Forelimb muscle (tissue), 1 donor: ENCODE results near the gene OLR1. TPM values are rescaled to one million over a fixed set of nuclear protein-coding genes. Genes with fewer than 3 reads are reported as not detected.

ENCODE experiments used
- DNase-seq: peaks from one replicate; pipeline ENCODE4 v3.0.0-alpha.2; 2013; ENCODE audit warnings: low read depth
- polyA plus RNA-seq: library from polyadenylated mRNA; unstranded; fragments of 120-200 nt; gene quantifications from one replicate; pipeline ENCODE4 v1.2.1, GENCODE V29; 2013; ENCODE audit not compliant: insufficient read length

OLR1 gene
- polyA plus RNA-seq, 1 donor: 0.76 TPM

- no peak for DNase-seq
Measured at GRCh38 chr12:10153271-10154144, 18.4 kb downstream of the OLR1 start.

- no peak for DNase-seq
Measured at GRCh38 chr12:10151621-10152020, 20.3 kb downstream of the OLR1 start.

GRCh38 chr12:10147714-10148403, 24.1 kb downstream of the OLR1 start:
- no peak for DNase-seq

- no peak for DNase-seq
Measured at GRCh38 chr12:10142976-10143589, 28.8 kb downstream of the OLR1 start.

GRCh38 chr12:10140001-10140400, 31.9 kb downstream of the OLR1 start:
- no peak for DNase-seq

GRCh38 chr12:10136637-10137205, 35.2 kb downstream of the OLR1 start:
- no peak for DNase-seq

GRCh38 chr12:10135126-10135525, 36.8 kb downstream of the OLR1 start:
- no peak for DNase-seq

- no peak for DNase-seq
Measured at GRCh38 chr12:10132850-10133370, 39.0 kb downstream of the OLR1 start.

GRCh38 chr12:10131111-10131690, 40.7 kb downstream of the OLR1 start:
- DNase-seq: no peak

- DNase-seq: no peak
Measured at GRCh38 chr12:10130042-10130441, 41.9 kb downstream of the OLR1 start, which contains the start of gene CLEC7A. Gene CLEC7A, minus strand, starts transcription at chr12:10130199. Its CDS starts 117 bp downstream, at chr12:10130082.

GRCh38 chr12:10128687-10129086, 43.2 kb downstream of the OLR1 start:
- DNase-seq: peak; percentile 20

- DNase-seq: no peak
Measured at GRCh38 chr12:10126413-10126812, 45.5 kb downstream of the OLR1 start.

- no peak for DNase-seq
Measured at GRCh38 chr12:10122689-10123088, 49.2 kb downstream of the OLR1 start.

- no peak for DNase-seq
Measured at GRCh38 chr12:10121278-10121677, 50.7 kb downstream of the OLR1 start.

GRCh38 chr12:10119066-10119465, 52.9 kb downstream of the OLR1 start:
- DNase-seq: no peak

GRCh38 chr12:10115890-10116289, 56.0 kb downstream of the OLR1 start:
- no peak for DNase-seq

- DNase-seq: no peak
Measured at GRCh38 chr12:10115311-10115710, 56.6 kb downstream of the OLR1 start.

GRCh38 chr12:10113920-10114319, 58.0 kb downstream of the OLR1 start:
- DNase-seq: no peak

GRCh38 chr12:10113075-10113474, 58.9 kb downstream of the OLR1 start:
- DNase-seq: no peak

- DNase-seq: no peak
Measured at GRCh38 chr12:10111451-10111850, 60.5 kb downstream of the OLR1 start.

- no peak for DNase-seq
Measured at GRCh38 chr12:10110256-10110844, 61.6 kb downstream of the OLR1 start.
